ENCODE measurements around the gene ADH5.
"Not testable (repeated sequence)": the region's sequence is repeated elsewhere in the genome, so short reads cannot be mapped to it uniquely, and the experiment has no call there.

Gene ADH5

DNA sequence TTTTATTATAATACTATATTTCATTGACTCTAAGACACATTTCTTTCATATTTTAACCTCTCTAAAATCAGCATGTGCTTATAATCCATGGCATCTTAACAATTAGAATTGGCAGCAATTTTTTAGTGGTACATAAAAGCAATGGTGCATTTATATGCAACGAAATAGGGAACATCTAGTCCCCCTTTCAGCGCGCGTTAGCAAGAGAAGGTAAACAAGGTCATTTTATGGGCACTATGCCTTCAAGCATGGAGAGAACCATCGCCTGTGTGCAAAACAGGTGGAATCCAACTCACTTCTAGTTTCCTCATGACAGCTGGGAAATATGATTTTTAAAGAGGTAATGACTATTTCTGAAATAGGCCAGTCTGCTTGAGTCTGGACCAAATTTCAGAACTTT, 6.4 kb downstream of the ADH5 start:
- DNase-seq, result no peak

DNA sequence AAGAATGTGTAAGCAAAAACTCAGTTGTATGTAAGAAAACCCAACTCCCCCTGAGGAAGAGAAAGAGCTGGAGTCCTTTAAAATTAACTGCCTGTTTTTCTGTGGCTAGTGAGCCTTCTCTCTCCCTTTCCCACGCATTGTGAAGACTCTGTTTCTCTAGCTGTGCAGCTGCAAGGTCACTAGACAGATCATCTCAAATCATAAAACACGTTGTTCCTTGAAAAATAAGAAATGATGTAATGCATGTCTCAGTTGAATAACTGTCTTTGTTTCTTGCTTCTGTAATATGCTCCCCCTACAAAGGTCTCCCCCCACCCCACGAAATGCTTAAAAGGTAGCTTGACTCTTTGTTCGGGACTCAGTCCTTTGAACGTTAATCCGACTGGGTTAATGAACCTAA, 7.7 kb downstream of the ADH5 start:
- not testable (repeated sequence) for DNase-seq

DNA sequence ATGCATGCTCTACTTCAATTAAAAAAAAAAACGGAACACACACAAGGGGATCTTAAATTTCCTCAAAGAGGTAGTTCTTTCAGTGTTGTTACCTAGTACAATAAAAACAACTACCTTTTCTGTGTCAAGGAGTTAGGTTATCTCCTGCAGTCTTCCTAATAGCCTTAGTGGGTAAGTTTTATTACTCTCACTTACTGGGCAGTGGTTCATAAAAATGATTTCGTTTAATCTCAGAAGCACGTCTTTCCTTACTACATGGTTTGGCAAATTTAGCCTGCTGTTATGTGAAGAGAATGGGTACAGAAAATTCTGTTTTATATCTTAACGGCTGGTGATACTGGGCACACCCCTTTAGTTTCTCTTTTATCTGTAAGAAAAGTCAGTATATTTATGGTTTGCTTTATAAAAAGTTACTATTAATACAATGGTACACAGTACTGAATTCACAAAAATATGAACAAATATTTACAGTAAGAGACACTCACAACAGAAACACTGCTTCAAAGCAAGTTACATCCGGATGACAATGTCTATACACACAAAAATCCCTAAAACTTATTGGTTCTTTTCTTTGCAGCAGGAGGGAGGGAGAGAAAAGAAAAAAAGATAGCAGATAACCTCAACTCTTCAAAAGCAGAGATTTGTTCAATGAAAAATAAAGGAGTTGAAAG, 8.8 kb downstream of the ADH5 start:
- no peak for DNase-seq

DNA sequence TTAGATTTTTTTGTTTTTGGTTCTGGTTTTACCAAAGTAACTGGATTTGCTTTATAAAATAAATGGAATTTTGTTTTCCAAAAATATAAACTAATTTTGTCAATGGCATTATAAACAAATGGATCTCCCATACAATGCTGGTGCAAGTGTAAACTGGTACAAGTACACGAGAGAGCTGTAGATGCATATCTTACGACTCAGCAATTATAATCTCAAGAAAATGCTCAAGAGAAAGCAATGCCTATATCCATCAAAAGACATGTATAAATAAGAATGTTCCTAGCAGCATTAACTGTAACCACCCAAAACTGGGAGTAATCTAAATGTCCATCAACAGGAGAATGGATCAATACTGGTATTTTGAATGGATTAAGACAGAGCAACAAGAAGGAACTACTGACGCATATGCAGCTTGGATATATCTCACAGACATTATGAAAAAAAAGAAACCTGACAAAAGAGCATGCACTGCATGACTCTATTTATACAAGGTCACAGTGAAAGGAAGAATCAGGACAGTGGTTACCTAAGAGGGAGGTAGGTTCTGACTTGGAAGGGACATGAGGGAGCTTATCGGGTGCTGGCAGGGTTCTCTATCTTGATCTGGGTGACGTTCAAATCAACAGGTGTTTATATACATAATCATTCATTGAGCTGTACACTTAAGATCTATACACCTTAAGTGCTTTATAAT, 9.5 kb downstream of the ADH5 start:
- no peak for DNase-seq

DNA sequence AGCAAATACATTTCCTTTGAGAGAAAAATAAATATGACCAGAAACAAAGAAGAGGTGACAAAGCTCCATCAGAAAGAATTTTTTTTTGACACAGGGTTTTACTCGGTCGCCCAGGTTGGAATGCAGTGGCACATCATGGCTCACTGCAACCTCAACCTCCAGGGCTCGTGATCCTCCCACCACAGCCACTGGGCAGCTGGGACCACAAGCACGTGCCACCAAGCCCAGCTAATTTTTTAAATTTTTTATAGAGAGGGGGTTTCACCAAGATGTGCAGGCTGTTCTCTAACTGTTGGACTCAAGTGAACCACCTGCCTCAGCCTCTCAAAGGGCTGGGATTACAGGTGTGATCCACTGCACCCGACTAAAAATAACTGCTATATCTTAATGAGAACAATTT, 10.3 kb downstream of the ADH5 start:
- no peak for DNase-seq

DNA sequence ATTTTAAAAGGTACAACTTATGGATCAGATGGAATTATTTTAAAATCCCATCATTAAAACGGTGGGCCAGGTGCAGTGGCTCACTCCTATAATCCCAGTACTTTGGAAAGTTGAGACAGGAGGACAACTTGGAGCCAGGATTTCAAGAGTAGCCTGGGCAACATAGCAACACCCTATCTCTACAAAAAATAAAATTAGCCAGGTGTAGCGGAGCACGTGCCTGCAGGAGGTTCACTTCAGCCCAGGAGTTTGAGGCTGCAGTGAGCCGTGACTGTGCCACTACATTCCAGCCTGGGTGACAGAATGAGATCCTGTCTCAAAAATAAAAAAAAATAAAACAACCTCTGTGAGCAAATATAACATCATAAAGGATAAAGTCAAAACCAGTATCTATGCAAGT, 11.4 kb downstream of the ADH5 start:
- no peak for DNase-seq

DNA sequence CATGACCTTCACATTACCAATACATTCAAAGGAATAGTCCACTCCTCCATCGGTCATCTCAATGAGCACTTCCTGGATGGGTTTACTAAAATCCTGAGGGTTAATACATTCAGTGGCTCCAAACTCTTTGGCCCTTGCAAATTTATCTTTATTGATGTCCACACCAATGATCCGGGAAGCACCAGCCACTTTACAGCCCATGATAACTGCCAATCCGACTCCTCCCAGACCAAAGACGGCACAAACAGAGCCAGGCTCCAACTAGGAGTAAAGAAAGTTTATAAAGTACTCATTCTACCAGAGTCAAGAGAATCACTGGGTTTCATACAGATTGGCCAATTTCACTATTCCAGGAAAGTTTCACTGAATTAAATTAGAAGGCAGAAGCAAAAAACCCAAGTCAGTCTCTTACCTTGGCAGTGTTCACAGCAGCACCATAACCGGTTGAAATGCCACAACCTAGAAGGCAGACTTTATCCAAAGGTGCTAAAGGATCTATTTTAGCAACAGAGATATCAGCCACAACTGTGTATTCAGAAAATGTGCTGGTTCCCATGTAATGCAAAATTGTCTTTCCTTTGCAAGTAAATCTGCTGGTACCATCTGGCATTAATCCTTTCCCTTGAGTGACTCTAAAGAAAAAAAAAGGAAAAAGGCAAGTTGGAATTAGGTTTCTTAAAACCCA, 12.2 kb downstream of the ADH5 start:
- DNase-seq, result no peak

DNA sequence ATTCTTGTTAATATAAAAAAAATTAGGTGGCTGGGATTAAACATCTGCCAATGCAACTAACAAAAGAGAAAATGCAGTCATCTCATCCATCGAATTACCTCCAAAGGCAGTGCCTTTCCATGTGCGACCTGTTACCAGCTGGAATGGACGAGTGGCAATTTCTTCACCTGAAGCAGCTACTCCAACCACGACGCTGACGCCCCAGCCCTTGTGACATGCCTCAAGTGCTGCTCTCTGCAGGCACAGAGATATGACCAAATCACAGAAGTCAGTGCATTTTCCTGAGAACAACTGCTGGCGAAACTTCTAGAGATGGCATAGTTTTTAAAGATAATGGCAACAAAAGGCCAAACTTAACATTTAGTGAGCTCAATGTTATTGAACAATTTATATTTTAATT, 13.8 kb downstream of the ADH5 start:
- DNase-seq, result no peak

DNA sequence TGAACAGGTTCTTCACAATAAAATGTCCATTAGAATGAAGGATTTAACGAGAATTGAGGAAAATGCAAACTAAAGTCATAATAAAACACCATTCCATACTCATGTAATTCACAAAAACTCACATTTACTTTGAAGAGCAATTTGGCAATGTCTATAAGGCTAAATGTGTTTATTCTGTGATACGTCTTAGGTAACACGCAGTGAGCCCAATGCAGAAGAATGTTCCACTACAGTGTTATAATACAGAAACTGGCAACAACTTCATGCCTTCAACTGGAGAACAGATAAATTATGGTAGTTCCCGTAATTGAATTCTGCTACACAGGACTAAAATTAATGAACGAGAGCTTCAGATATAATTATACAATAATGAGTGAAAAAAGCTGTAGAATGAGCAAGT, 17.4 kb downstream of the ADH5 start:
- no peak for DNase-seq

DNA sequence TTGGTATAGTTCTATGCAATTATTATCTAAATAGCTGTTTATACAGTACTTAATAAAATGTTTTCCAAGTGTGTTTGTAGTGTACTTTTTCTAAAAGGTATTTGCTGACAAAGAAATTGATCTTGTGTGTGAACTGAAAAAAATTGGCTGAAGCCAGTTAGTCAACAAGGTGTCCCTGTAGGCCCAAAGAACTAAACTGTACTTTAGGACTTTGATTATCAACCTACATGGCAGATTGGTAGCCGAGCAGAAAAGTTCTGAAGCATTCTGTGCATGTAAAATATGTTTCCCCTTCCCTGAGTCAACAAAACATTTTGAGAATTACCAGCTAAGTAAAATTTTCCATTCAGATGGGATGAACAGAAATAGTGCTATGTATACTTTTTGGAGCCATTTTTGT, 21.0 kb downstream of the ADH5 start:
- no peak for DNase-seq

DNA sequence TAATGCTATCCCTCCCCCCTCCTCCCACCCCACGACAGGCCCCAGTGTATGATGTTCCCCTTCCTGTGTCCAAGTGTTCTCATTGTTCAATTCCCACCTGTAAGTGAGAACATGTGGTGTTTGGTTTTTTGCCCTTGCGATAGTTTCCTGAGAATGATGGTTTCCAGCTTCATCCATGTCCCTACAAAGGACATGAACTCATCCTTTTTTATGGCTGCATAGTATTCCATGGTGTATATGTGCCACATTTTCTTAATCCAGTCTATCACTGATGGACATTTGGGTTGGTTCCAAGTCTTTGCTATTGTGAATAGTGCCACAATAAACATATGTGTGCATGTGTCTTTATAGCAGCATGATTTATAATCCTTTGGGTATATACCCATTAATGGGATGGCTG, 23.1 kb downstream of the ADH5 start:
- DNase-seq, result not testable (repeated sequence)

DNA sequence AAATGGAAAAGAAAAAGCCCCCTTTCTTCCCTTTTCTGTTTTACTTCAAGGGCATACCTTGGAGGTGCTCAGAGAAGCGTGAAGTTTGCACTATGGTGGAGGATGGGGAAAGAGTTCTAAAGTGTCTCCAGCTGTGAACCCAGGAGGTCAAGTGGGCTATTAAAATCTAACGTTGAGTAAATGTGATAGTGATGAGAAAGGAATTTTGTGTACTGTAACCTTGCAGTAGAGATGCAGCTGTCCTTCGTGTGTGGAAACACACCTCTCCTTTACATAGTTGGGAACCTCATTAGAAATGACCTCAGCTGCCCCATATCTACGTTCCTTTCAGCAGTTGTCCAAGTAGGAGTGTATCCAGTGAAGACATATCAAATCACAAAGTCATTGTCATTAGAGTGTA, 26.5 kb downstream of the ADH5 start:
- DNase-seq, result no peak

DNA sequence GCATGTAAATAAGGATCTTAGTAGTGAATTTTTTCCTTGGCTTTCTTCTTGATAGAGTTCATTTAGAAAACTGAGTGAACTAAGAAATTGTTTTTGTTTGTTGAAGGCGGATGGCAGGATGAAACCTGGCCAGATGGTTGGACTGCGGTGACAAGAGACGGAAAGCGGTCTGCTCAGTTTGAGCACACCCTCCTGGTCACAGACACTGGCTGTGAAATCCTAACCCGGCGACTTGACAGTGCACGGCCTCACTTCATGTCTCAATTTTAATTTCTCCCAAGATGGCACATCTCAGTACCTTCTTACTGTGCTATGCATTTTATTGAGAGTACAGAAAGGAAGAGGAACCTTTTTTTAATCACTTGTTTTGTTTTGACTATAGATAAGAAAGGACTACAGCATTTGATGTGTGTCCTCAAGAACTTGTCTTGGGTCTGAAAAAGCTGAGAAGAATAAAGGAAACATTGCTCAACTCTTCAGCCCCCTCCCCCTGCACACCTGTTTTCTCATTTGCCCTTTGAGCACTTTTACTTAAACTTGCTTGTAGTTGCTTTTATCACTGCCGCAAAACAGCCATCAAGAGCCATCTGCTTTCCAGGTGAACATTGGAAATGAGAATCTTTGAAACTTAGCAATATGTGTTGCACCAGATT, 27.4 kb downstream of the ADH5 start:
- no peak for DNase-seq

DNA sequence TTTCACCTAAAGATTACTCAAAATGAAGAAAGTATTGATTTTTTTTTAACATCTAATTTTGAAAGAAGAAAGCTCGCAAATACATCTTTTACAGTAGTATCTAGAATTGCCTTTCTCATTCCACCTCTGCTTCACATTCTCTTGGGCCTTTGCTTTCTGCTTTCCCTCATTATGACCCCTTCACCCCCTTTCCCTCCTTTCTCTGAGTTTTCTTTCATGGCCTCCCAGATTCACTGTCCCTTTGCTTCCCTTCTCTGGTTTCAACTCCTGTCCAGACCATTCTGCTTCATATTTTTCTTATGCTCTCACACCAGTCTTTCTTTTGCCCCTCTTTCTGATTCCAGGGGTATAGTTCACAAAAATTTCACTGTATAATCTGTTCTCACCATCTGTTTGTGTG, 29.0 kb downstream of the ADH5 start:
- no peak for DNase-seq

DNA sequence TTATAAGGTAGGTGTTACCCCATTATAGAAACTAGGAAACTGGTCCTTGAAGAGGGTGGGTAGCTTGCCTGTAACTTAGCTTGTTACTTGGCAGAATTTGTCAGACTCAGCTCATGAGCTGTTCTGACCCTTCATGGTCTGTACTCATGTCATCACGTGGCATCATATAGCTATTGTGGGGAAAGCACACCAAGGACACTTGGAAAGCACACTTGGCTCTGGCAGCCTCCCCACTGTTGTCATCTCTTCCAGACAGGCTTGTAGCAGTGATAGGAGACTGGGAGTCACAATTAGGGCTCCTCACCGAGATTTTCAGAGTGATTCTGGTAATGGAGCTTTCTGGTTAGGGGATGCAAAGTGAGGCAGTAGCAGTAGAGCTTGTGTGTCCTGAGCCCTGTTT, 30.4 kb downstream of the ADH5 start:
- DNase-seq, result no peak

DNA sequence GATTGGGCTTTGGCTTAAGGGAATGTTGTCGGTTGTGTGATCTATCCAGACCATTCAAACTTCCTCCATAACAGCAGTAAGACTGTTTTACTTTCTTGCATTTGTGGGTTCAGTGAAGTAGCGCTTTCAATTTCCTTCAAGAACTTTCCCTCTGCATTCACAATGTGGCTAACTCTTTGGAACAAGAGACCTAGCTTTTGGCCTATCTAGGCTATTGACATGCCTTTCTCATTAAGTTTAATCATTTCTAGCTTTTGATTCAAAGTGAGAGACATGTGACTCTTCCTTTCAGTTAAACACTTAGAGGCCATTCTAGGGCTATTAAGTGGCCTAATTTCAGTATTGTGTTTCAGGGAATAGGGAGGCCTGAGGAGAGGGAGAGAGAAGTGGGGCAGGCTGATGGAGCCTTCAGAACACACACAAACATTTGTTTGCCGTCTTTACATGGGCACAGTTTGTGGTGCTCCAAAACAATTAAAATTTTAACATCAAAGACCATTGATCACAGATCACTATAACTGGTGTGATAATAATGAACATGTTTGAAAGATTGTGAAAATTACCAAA, 34.1 kb downstream of the ADH5 start:
- no peak for DNase-seq

DNA sequence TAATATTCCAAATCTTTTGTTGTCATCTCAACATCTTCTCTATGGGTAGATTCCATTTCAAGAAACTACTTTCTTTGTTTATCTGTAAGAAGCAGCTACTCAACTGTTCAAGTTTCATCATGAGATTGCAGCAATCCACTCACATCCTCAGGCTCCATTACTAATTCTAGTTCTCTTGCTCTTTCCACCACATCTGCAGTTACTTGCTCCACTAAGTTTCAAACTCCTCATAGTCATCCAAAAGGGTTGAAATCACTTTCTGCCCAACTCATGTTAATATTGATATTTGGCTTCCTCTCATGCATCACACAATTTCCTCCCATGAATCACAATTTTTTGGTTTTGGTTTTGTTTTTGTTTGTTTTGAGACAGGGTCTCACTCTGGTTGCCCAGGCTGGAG, 35.7 kb downstream of the ADH5 start:
- DNase-seq, result no peak

DNA sequence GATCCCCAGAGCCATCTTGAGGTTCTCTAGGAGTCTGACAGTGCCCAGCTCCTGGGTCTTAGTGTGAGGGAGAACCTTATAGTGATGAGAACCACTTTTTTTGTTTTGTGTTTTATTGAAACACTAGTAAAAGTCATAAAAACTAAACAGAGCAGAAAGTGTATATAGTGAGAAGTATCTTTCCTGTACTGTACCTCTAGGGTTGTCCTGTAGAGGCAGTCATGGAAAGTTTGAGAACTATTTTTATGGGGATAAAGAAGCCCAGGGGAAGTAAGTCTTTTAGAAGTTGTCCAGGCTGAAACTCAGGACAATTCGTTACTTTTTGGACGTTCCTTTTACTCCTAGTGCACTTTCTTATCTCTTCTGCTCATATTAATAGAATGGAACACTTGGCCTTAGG, 40.9 kb downstream of the ADH5 start:
- DNase-seq, result no peak

DNA sequence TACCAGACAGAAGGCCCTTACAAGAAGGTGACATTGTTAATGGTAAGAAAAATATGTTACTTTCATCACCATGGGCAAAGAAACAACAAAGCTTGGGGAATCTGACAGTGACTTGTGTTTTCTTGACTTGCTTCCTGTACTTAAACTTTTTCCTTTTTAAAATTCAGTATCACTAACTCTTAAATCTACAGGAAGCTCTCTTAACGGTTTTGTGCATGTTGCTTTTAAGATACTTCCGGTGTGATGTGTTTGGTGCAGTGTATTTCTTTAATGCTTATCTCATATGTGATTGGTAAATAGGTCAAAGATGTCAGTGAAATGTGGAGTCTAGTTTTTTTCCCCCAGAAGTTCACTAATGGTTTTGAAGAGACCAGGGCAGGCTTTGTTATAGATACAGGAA, 45.2 kb downstream of the ADH5 start:
- peak; percentile 58 for DNase-seq

DNA sequence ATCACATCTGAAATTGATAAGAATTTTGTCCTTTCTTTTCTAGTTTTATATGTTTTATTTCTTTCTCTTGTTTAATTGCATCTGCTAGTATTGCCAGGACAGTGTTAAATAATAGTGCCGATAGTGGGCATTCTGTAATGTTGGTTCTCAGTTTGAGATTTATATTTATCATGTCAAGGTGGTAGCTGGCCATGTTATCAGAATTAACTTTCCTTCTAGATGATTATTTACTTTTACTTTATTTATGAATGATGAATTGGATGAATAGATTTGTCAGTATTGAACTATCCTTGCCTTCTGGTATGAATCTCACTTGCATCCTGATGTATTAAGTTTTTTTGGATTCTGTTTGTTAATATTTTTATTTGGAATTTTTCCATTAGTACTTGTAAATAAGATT, 50.4 kb downstream of the ADH5 start:
- DNase-seq, result no peak

DNA sequence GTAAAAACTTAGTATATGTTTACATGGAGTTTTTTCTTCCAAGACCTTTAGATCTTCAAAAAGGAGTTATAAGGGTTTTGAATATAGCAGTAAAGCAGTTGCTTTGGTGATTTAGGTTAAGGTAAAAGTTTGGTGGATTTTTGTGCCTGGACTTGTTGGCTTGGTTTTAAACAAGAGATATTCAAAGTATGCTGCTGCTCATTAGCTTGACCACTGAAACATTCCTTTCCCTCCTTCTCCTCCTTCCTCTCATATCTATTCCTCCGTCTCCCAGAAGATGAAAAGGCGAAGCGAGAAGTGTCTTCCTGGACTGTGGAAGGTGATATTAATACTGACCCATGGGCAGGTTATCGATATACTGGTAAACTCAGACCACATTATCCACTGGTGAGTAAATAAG, 54.6 kb downstream of the ADH5 start:
- DNase-seq, result no peak

DNA sequence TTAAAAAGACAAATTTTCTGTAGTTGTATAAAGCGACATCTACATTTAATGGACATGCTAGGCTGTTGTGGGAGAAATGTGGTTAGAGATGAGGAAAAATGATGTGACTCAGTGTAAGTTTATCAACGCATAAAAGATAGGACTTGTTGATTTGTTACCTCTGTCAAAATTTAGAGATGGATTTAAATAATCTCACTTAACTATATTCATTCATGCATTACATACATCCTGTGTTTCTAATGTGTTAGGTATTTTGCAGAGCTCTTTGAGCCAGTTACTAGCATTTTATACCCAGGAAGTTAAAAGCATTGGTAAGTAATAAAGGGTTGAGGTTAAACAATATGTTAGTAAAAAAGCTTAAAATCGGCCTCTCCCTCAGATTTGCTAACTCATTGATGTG, 58.7 kb downstream of the ADH5 start:
- DNase-seq, result no peak

DNA sequence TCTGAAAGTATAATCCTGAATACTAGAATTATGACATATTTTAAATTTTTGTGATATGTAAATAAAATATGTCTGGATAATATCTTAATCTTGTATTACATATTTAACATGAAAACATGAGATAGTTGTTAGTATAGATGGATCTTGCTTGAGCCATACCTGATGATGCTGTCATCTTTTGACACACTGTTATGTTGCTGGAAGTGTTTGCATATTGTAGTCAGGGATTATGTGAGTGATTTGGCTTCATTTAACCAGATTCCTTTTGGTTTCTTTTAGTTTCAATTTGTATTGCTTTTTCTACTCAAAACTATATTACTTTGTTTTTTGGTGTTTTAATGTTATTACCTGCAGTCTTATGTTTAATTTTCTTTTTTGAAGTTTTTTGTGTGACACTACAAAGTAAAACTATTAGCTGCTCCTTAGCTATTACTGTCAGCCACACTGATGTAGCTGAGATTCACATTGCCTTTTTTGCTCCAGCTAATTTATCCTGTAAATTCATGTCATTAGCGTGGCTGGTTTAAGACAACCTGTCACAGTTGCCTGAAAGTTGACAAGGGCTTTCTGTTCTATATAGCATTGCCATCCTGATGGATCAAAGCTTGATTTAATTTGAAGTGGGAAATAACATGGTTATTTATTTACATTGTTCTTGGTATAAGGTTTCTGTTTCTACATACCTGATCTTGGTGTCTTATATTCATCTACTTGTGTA, 59.4 kb downstream of the ADH5 start:
- no peak for DNase-seq

Data from CD4-positive, alpha-beta T cell treated with Interleukin-12 subunit alpha and Interleukin-12 subunit beta, for 1 hour (primary cell).